Measurements from ENCODE around the gene PIH1D1. TPM values are rescaled to one million over a fixed set of nuclear protein-coding genes. Genes with fewer than 3 reads are reported as not detected.
"Not testable (repeated sequence)": the region's sequence is repeated elsewhere in the genome, so short reads cannot be mapped to it uniquely, and the experiment has no call there.

Gene PIH1D1
- total RNA-seq, 1 experiment from 2014 or later, result 163 TPM

GRCh38 chr19:49444100-49444700 lies 7.4 kb downstream of the PIH1D1 start:
- Histone ChIP-seq H3K36me3 (ENCODE audit: insufficient read depth, low read length) (peaks cover 18% of the 10 kb centered on the region; the same call in 1 of the 2 replicates), H3K4me1 (ENCODE audit: low read length) (peaks cover 28% of the 10 kb centered on the region)
- not testable (repeated sequence) for H3K9me3 ChIP-seq (ENCODE audit: low read length); H2AFZ ChIP-seq (ENCODE audit: low read length); H3K27ac ChIP-seq (ENCODE audit: low read length); H3K9me2 ChIP-seq (replicated peaks; ENCODE audit: insufficient read depth, low read length); H3K27me3 ChIP-seq (ENCODE audit: low read length); H3K79me2 ChIP-seq (ENCODE audit: low read length); H3K9ac ChIP-seq (ENCODE audit: low read length); H3K4me2 ChIP-seq (ENCODE audit: low read depth, low read length, poor library complexity, severe bottlenecking); H3K4me3 ChIP-seq (ENCODE audit: low read length); H4K20me1 ChIP-seq (ENCODE audit: insufficient read depth, low read depth, low read length)
- peak; percentile 72 for DNase-seq

- H3K4me3 ChIP-seq (ENCODE audit: low read length), result peak overlapping the region; percentile 76
- H3K79me2 ChIP-seq (ENCODE audit: low read length), result no peaks in the 10 kb centered on the region
- H2AFZ ChIP-seq (ENCODE audit: low read length), result peak overlapping the region; percentile 98
- peak overlapping the region; percentile 94 for H3K4me2 ChIP-seq (ENCODE audit: low read depth, low read length, poor library complexity, severe bottlenecking)
- peaks cover 12% of the 10 kb centered on the region; the same call in 1 of the 2 replicates for H3K36me3 ChIP-seq (ENCODE audit: insufficient read depth, low read length)
- H3K27ac ChIP-seq (ENCODE audit: low read length), result peak overlapping the region; percentile 78
- H3K27me3 ChIP-seq (ENCODE audit: low read length), result no peaks in the 10 kb centered on the region
- H4K20me1 ChIP-seq (ENCODE audit: insufficient read depth, low read depth, low read length), result 0 out of 2 replicates have a peak, but pooled peaks cover 3% of the 10 kb centered on the region
- peak overlapping the region; percentile 81 for H3K9ac ChIP-seq (ENCODE audit: low read length)
- peaks cover 28% of the 10 kb centered on the region for H3K4me1 ChIP-seq (ENCODE audit: low read length)
- H3K9me3 ChIP-seq (ENCODE audit: low read length), result no peaks in the 10 kb centered on the region
- no peaks in the 10 kb centered on the region for H3K9me2 ChIP-seq (replicated peaks; ENCODE audit: insufficient read depth, low read length)
- peak; percentile 99 for DNase-seq
Observed at GRCh38 chr19:49443366-49444099, 8.1 kb downstream of the PIH1D1 start.

GRCh38 chr19:49442771-49443365 lies 8.7 kb downstream of the PIH1D1 start:
- H3K9ac ChIP-seq (ENCODE audit: low read length), result peak overlapping the region; percentile 81
- DNase-seq, result peak; percentile 90
- no peaks in the 10 kb centered on the region for H3K9me3 ChIP-seq (ENCODE audit: low read length)
- H3K36me3 ChIP-seq (ENCODE audit: insufficient read depth, low read length), result peaks cover 10% of the 10 kb centered on the region; the same call in 1 of the 2 replicates
- peaks cover 28% of the 10 kb centered on the region for H3K4me1 ChIP-seq (ENCODE audit: low read length)
- no peaks in the 10 kb centered on the region for H3K9me2 ChIP-seq (replicated peaks; ENCODE audit: insufficient read depth, low read length)
- peak overlapping the region; percentile 94 for H3K4me2 ChIP-seq (ENCODE audit: low read depth, low read length, poor library complexity, severe bottlenecking)
- peak overlapping the region; percentile 76 for H3K4me3 ChIP-seq (ENCODE audit: low read length)
- no peaks in the 10 kb centered on the region for H3K79me2 ChIP-seq (ENCODE audit: low read length)
- H2AFZ ChIP-seq (ENCODE audit: low read length), result peak overlapping the region; percentile 98
- peak overlapping the region; percentile 78 for H3K27ac ChIP-seq (ENCODE audit: low read length)
- H4K20me1 ChIP-seq (ENCODE audit: insufficient read depth, low read depth, low read length), result 0 out of 2 replicates have a peak, but pooled peaks cover 2% of the 10 kb centered on the region
- no peaks in the 10 kb centered on the region for H3K27me3 ChIP-seq (ENCODE audit: low read length)

GRCh38 chr19:49442354-49442753 lies 9.3 kb downstream of the PIH1D1 start:
- Histone ChIP-seq H3K79me2 (ENCODE audit: low read length) (no peaks in the 10 kb centered on the region), H3K4me1 (ENCODE audit: low read length) (peaks cover 25% of the 10 kb centered on the region), H2AFZ (ENCODE audit: low read length) (peak overlapping the region; percentile 18; the same call in 1 of the 2 replicates), H3K36me3 (ENCODE audit: insufficient read depth, low read length) (peaks cover 10% of the 10 kb centered on the region; the same call in 1 of the 2 replicates), H3K9me3 (ENCODE audit: low read length) (no peaks in the 10 kb centered on the region), H3K27ac (ENCODE audit: low read length) (no peak overlapping the region), H3K9me2 (replicated peaks; ENCODE audit: insufficient read depth, low read length) (no peaks in the 10 kb centered on the region), H4K20me1 (ENCODE audit: insufficient read depth, low read depth, low read length) (no peaks in the 10 kb centered on the region), H3K4me2 (ENCODE audit: low read depth, low read length, poor library complexity, severe bottlenecking) (peak overlapping the region; percentile 94), H3K9ac (ENCODE audit: low read length) (peak overlapping the region; percentile 81), H3K4me3 (ENCODE audit: low read length) (peak overlapping the region; percentile 76), H3K27me3 (ENCODE audit: low read length) (no peaks in the 10 kb centered on the region)
- DNase-seq, result peak; percentile 83

GRCh38 chr19:49441960-49442350 lies 9.7 kb downstream of the PIH1D1 start:
- no peaks in the 10 kb centered on the region for H4K20me1 ChIP-seq (ENCODE audit: insufficient read depth, low read depth, low read length)
- peaks cover 6% of the 10 kb centered on the region; the same call in 1 of the 2 replicates for H3K36me3 ChIP-seq (ENCODE audit: insufficient read depth, low read length)
- peak overlapping the region; percentile 94 for H3K4me2 ChIP-seq (ENCODE audit: low read depth, low read length, poor library complexity, severe bottlenecking)
- no peaks in the 10 kb centered on the region for H3K27me3 ChIP-seq (ENCODE audit: low read length)
- no peak overlapping the region for H3K27ac ChIP-seq (ENCODE audit: low read length)
- no peak overlapping the region; the same call in 1 of the 2 replicates for H3K9ac ChIP-seq (ENCODE audit: low read length)
- DNase-seq, result no peak
- no peaks in the 10 kb centered on the region for H3K79me2 ChIP-seq (ENCODE audit: low read length)
- no peak overlapping the region for H2AFZ ChIP-seq (ENCODE audit: low read length)
- H3K9me3 ChIP-seq (ENCODE audit: low read length), result no peaks in the 10 kb centered on the region
- no peaks in the 10 kb centered on the region for H3K9me2 ChIP-seq (replicated peaks; ENCODE audit: insufficient read depth, low read length)
- H3K4me1 ChIP-seq (ENCODE audit: low read length), result peaks cover 21% of the 10 kb centered on the region
- H3K4me3 ChIP-seq (ENCODE audit: low read length), result no peak overlapping the region

GRCh38 chr19:49441210-49441959 lies 10.2 kb downstream of the PIH1D1 start, which contains the start of gene SLC17A7:
TSS of gene SLC17A7 (minus strand) at chr19:49441527. CDS start at chr19:49441379, 148 bp downstream.
- Histone ChIP-seq H2AFZ (ENCODE audit: low read length) (peak within 1 kb of the TSS; percentile 18; the same call in 1 of the 2 replicates), H3K9ac (ENCODE audit: low read length) (peak within 1 kb of the TSS; percentile 81), H3K4me2 (ENCODE audit: low read depth, low read length, poor library complexity, severe bottlenecking) (peak within 1 kb of the TSS; percentile 94)

GRCh38 chr19:49440439-49441209 lies 11.0 kb downstream of the PIH1D1 start:
- no peak overlapping the region for H3K9ac ChIP-seq (ENCODE audit: low read length)
- peaks cover 30% of the 10 kb centered on the region for H3K4me1 ChIP-seq (ENCODE audit: low read length)
- no peaks in the 10 kb centered on the region for H4K20me1 ChIP-seq (ENCODE audit: insufficient read depth, low read depth, low read length)
- no peak for DNase-seq
- H2AFZ ChIP-seq (ENCODE audit: low read length), result no peak overlapping the region
- H3K9me2 ChIP-seq (replicated peaks; ENCODE audit: insufficient read depth, low read length), result no peaks in the 10 kb centered on the region
- no peak overlapping the region for H3K27ac ChIP-seq (ENCODE audit: low read length)
- no peaks in the 10 kb centered on the region for H3K36me3 ChIP-seq (ENCODE audit: insufficient read depth, low read length)
- no peaks in the 10 kb centered on the region for H3K9me3 ChIP-seq (ENCODE audit: low read length)
- no peak overlapping the region for H3K4me2 ChIP-seq (ENCODE audit: low read depth, low read length, poor library complexity, severe bottlenecking)
- no peaks in the 10 kb centered on the region for H3K27me3 ChIP-seq (ENCODE audit: low read length)
- H3K79me2 ChIP-seq (ENCODE audit: low read length), result no peaks in the 10 kb centered on the region
- H3K4me3 ChIP-seq (ENCODE audit: low read length), result no peak overlapping the region

More at GRCh38 chr19:49441210-49441959, 10.2 kb downstream of the PIH1D1 start, which contains the start of gene SLC17A7:
- H3K9me3 ChIP-seq (ENCODE audit: low read length), result no peaks in the 10 kb centered on the region
- no peaks in the 10 kb centered on the region for H3K9me2 ChIP-seq (replicated peaks; ENCODE audit: insufficient read depth, low read length)
- no peaks in the 10 kb centered on the region for H4K20me1 ChIP-seq (ENCODE audit: insufficient read depth, low read depth, low read length)
- no peaks in the 10 kb centered on the region for H3K79me2 ChIP-seq (ENCODE audit: low read length)
- peaks cover 23% of the 10 kb centered on the region for H3K4me1 ChIP-seq (ENCODE audit: low read length)
- no peak within 1 kb of the TSS for H3K27ac ChIP-seq (ENCODE audit: low read length)
- H3K4me3 ChIP-seq (ENCODE audit: low read length), result peak within 1 kb of the TSS; percentile 76; the same call in 1 of the 2 replicates
- H3K27me3 ChIP-seq (ENCODE audit: low read length), result no peaks in the 10 kb centered on the region
- H3K36me3 ChIP-seq (ENCODE audit: insufficient read depth, low read length), result peaks cover under 1% of the 10 kb centered on the region; the same call in 1 of the 2 replicates
- DNase-seq, result peak; percentile 78
